OCI-LY3 (cell line): ENCODE measurements around the gene KNL1.

Experiments used
- H2AFZ ChIP-seq: fragments of 200-600, 300-600 bp; shearing (Covaris generic); 2 replicates; pipeline ENCODE4 v1.6.0; 2014; ENCODE audit warnings: antibody characterized with exemption, low read depth, low read length
- H3K27ac ChIP-seq: fragments of 200-600, 300-600 bp; sonication (generic); 2 replicates; pipeline ENCODE4 v1.5.1; 2014; ENCODE audit warnings: mild to moderate bottlenecking, low read length, moderate library complexity, mixed read lengths
- H3K27me3 ChIP-seq: fragments of 200-600, 300-600 bp; sonication (generic); 2 replicates; pipeline ENCODE4 v1.6.1; 2014; ENCODE audit warnings: low read depth, low read length, mixed read lengths
- H3K36me3 ChIP-seq: fragments of 200-600, 300-600 bp; sonication (generic); replicated peaks from 2 replicates; pipeline ENCODE3; 2014; ENCODE audit warnings: low read depth, low read length, mixed read lengths
- H3K4me1 ChIP-seq: fragments of 300-600, 200-600 bp; sonication (generic); 2 replicates; pipeline ENCODE4 v1.6.1; 2014; ENCODE audit warnings: low read length, mixed read lengths
- H3K4me2 ChIP-seq: fragments of 200-600, 300-600 bp; sonication (generic); 2 replicates; pipeline ENCODE4 v1.6.1; 2014; ENCODE audit warnings: low read length, mixed read lengths
- H3K4me3 ChIP-seq: fragments of 300-600, 200-600 bp; sonication (generic); 2 replicates; pipeline ENCODE4 v1.5.1; 2014; ENCODE audit warnings: antibody characterized with exemption, mild to moderate bottlenecking, low read length, moderate library complexity
- H3K79me2 ChIP-seq: fragments of 300-600, 200-600 bp; shearing (Covaris generic); 2 replicates; pipeline ENCODE4 v1.6.1; 2014; ENCODE audit warnings: mild to moderate bottlenecking, low read length, mixed read lengths
- H3K9ac ChIP-seq: fragments of 300-600, 200-600 bp; shearing (Covaris generic); 2 replicates; pipeline ENCODE4 v1.6.0; 2014; ENCODE audit warnings: mild to moderate bottlenecking, low read length, moderate library complexity
- H3K9me3 ChIP-seq: fragments of 200-600, 300-600 bp; shearing (Covaris generic); 2 replicates; pipeline ENCODE4 v1.6.1; 2014; ENCODE audit warnings: low read length, mixed read lengths; ENCODE audit not compliant: insufficient read depth
- H4K20me1 ChIP-seq: fragments of 200-600, 300-600 bp; sonication (generic); 2 replicates; pipeline ENCODE4 v1.6.1; 2016; ENCODE audit warnings: low read length, mixed read lengths; ENCODE audit not compliant: insufficient read depth
- EZH2phosphoT487 ChIP-seq: fragments of 200-600 bp; shearing (Covaris generic); IDR thresholded peaks from 2 replicates; pipeline ENCODE4 v1.6.1; 2018; ENCODE audit warnings: antibody characterized with exemption, mixed run types, low read depth
- TF ChIP-seq, protein P1 (sequence below): fragments of 200-600, 300-600 bp; sonication (generic); IDR thresholded peaks from 2 replicates; pipeline ENCODE4 v1.5.1; 2014; ENCODE audit warnings: antibody characterized with exemption, low read length, low read depth

Gene KNL1

GRCh38 chr15:40684381-40684780, 90.3 kb downstream of the KNL1 start:
- Histone ChIP-seq H3K9ac (no peak overlapping the region), H4K20me1 (no peaks in the 10 kb centered on the region), H3K4me2 (no peak overlapping the region), H3K27ac (no peak overlapping the region), H3K9me3 (no peaks in the 10 kb centered on the region), H3K4me3 (no peak overlapping the region), H3K27me3 (no peaks in the 10 kb centered on the region), H3K4me1 (no peaks in the 10 kb centered on the region; the same call in 1 of the 2 replicates), H3K36me3 (no peaks in the 10 kb centered on the region), H2AFZ (no peak overlapping the region), H3K79me2 (no peaks in the 10 kb centered on the region)
- no peak for TF ChIP-seq EZH2phosphoT487
- TF ChIP-seq, protein P1, sequence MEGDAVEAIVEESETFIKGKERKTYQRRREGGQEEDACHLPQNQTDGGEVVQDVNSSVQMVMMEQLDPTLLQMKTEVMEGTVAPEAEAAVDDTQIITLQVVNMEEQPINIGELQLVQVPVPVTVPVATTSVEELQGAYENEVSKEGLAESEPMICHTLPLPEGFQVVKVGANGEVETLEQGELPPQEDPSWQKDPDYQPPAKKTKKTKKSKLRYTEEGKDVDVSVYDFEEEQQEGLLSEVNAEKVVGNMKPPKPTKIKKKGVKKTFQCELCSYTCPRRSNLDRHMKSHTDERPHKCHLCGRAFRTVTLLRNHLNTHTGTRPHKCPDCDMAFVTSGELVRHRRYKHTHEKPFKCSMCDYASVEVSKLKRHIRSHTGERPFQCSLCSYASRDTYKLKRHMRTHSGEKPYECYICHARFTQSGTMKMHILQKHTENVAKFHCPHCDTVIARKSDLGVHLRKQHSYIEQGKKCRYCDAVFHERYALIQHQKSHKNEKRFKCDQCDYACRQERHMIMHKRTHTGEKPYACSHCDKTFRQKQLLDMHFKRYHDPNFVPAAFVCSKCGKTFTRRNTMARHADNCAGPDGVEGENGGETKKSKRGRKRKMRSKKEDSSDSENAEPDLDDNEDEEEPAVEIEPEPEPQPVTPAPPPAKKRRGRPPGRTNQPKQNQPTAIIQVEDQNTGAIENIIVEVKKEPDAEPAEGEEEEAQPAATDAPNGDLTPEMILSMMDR: no peak

GRCh38 chr15:40685376-40685775, 91.3 kb downstream of the KNL1 start:
- H4K20me1 ChIP-seq: no peaks in the 10 kb centered on the region
- H3K9me3 ChIP-seq: no peaks in the 10 kb centered on the region
- no peaks in the 10 kb centered on the region for H3K27me3 ChIP-seq
- no peaks in the 10 kb centered on the region; the same call in 1 of the 2 replicates for H3K4me1 ChIP-seq
- H3K4me3 ChIP-seq: no peak overlapping the region
- TF ChIP-seq, protein P1: no peak
- no peak for TF ChIP-seq EZH2phosphoT487
- H3K9ac ChIP-seq: no peak overlapping the region
- H2AFZ ChIP-seq: no peak overlapping the region
- H3K79me2 ChIP-seq: no peaks in the 10 kb centered on the region
- H3K27ac ChIP-seq: no peak overlapping the region
- H3K36me3 ChIP-seq: no peaks in the 10 kb centered on the region
- H3K4me2 ChIP-seq: no peak overlapping the region

GRCh38 chr15:40688932-40689799, 95.1 kb downstream of the KNL1 start:
- Histone ChIP-seq H3K4me2 (no peak overlapping the region), H3K36me3 (peaks cover 3% of the 10 kb centered on the region), H4K20me1 (no peaks in the 10 kb centered on the region), H3K27me3 (no peaks in the 10 kb centered on the region), H3K4me3 (no peak overlapping the region), H3K9me3 (no peaks in the 10 kb centered on the region), H3K4me1 (no peaks in the 10 kb centered on the region), H3K9ac (no peak overlapping the region), H3K79me2 (no peaks in the 10 kb centered on the region), H2AFZ (no peak overlapping the region), H3K27ac (no peak overlapping the region)
- TF ChIP-seq, protein P1: no peak
- no peak for TF ChIP-seq EZH2phosphoT487

GRCh38 chr15:40691737-40692136, 97.7 kb downstream of the KNL1 start:
- Histone ChIP-seq H3K4me3 (no peak overlapping the region), H3K9ac (no peak overlapping the region), H3K36me3 (peaks cover 3% of the 10 kb centered on the region), H3K79me2 (peaks cover 17% of the 10 kb centered on the region), H4K20me1 (no peaks in the 10 kb centered on the region), H3K27ac (no peak overlapping the region), H3K4me1 (peaks cover 8% of the 10 kb centered on the region), H2AFZ (no peak overlapping the region), H3K27me3 (no peaks in the 10 kb centered on the region), H3K4me2 (no peak overlapping the region), H3K9me3 (no peaks in the 10 kb centered on the region)
- TF ChIP-seq EZH2phosphoT487: no peak
- TF ChIP-seq, protein P1: no peak
